Upper lobe of right lung (tissue), 1 donor: ENCODE results near the gene SEL1L2. TPM values are rescaled to one million over a fixed set of nuclear protein-coding genes. Genes with fewer than 3 reads are reported as not detected.

Experiments
- ATAC-seq: fragments of 200-7000 bp; cut with Tn5 transposase; one replicate; pipeline ENCODE4 v1.9.1; 2020; ENCODE audit warnings: mild to moderate bottlenecking, moderate library complexity
- DNase-seq: peaks from one replicate; pipeline ENCODE4 v3.0.0-alpha.2; 2020
- H3K27ac ChIP-seq: fragments of 200-600 bp; one replicate; pipeline ENCODE4 v1.8.0; 2022
- H3K27me3 ChIP-seq: fragments of 200-600 bp; one replicate; pipeline ENCODE4 v1.8.0; 2022; ENCODE audit warnings: mild to moderate bottlenecking
- H3K36me3 ChIP-seq: fragments of 200-600 bp; one replicate; pipeline ENCODE4 v1.8.0; 2022
- H3K4me1 ChIP-seq: fragments of 200-600 bp; one replicate; pipeline ENCODE4 v1.8.0; 2022
- H3K4me3 ChIP-seq: fragments of 200-600 bp; one replicate; pipeline ENCODE4 v1.8.0; 2022; ENCODE audit warnings: mild to moderate bottlenecking
- H3K9me3 ChIP-seq: fragments of 200-600 bp; one replicate; pipeline ENCODE4 v1.8.0; 2022
- intact Hi-C: fragments of 100-400 bp; cut with DNase I; formaldehyde crosslinking; loops from one replicate; pipeline ENCODE4 v1.11.0; 2022
- total RNA-seq: library from RNA; stranded (reverse); fragmentation: NEBNext Ultra II Directional; extraction: Animal tissue kit (Norgen Biotek cat#: 25700); gene quantifications from one replicate; pipeline ENCODE4 v1.2.1, GENCODE V29; 2021
- TF ChIP-seq, protein P1 (sequence below): fragments of 200-600 bp; IDR thresholded peaks from one replicate; pipeline ENCODE4 v1.8.0; 2022; ENCODE audit warnings: antibody characterized with exemption
- donor health status: DM: no; HTN: yes; CAD: no; lungs with severe emphysema.

Gene SEL1L2
- total RNA-seq, 1 donor from 2014 or later = not detected

DNA sequence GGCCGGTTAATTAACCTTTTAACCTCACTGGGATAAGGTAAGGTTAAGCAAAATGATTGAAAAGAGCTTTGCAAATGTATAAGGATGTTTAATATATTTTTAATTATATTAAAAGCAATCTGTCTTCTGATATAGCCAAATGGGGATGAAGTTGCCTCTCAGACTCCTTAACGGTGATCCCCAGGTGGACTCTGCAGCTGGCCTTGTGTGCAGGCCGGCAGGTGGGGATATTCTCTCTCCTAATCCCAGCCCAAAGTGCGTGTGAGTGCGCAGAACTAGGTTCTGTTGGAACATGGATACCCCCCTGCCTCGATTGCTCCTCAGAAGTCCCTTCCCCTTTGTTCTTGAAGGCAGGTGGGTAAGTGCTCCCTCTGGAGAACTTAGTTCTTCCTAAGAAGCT, 105.6 kb downstream of the SEL1L2 start:
- TF ChIP-seq, protein P1, sequence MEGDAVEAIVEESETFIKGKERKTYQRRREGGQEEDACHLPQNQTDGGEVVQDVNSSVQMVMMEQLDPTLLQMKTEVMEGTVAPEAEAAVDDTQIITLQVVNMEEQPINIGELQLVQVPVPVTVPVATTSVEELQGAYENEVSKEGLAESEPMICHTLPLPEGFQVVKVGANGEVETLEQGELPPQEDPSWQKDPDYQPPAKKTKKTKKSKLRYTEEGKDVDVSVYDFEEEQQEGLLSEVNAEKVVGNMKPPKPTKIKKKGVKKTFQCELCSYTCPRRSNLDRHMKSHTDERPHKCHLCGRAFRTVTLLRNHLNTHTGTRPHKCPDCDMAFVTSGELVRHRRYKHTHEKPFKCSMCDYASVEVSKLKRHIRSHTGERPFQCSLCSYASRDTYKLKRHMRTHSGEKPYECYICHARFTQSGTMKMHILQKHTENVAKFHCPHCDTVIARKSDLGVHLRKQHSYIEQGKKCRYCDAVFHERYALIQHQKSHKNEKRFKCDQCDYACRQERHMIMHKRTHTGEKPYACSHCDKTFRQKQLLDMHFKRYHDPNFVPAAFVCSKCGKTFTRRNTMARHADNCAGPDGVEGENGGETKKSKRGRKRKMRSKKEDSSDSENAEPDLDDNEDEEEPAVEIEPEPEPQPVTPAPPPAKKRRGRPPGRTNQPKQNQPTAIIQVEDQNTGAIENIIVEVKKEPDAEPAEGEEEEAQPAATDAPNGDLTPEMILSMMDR = no peak
- no peak for DNase-seq
- H3K9me3 ChIP-seq = no peaks in the 10 kb centered on the region
- no peak overlapping the region for H3K27ac ChIP-seq
- ATAC-seq = no peak
- H3K4me3 ChIP-seq = no peak overlapping the region
- no peaks in the 10 kb centered on the region for H3K36me3 ChIP-seq
- intact Hi-C loops = no loop called here
- no peaks in the 10 kb centered on the region for H3K4me1 ChIP-seq
- no peaks in the 10 kb centered on the region for H3K27me3 ChIP-seq

DNA sequence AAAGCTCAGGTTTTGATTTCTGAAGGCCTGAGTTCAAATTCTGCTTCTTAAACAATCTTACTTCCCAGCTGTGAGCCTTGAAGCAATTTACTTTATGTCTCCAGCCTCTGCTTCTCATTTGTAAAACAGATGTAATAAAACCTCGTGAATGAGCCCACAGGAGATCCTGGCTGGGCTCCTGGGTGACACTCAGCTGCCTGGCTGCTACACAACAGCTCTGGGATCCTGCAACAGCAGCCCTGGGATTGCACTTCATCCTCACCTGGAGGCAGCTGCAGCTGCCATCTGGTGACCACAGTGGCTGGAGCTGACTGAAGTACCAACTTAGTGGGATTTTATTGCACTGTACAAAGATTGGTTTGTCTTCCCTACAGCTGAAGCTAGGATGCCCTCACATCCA, 107.0 kb downstream of the SEL1L2 start:
- H3K36me3 ChIP-seq = no peaks in the 10 kb centered on the region
- TF ChIP-seq, protein P1 = no peak
- H3K4me3 ChIP-seq = no peak overlapping the region
- H3K27me3 ChIP-seq = no peaks in the 10 kb centered on the region
- no peak overlapping the region for H3K27ac ChIP-seq
- no peaks in the 10 kb centered on the region for H3K9me3 ChIP-seq
- DNase-seq (no peak), ATAC-seq (no peak)
- intact Hi-C loops = no loop called here
- no peaks in the 10 kb centered on the region for H3K4me1 ChIP-seq

DNA sequence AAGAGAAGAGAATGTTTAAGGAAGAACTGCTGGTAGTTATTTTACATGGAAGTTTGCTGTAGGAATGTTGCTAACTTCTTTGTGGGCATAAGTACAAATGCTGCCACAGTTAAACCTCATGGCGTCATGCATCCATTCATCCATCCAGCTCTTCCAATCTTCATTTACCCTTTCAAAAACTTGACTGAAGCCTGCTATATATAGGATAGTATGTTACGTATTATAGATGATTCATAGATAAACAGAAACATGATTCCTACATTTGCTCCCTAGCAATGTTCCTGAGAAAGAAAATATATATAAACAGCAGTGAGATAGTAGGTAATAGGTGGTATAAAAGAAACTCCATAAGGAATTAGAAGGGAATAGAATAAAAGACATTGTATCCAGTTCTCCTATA, 111.8 kb downstream of the SEL1L2 start:
- TF ChIP-seq, protein P1 = no peak
- ATAC-seq = no peak

DNA sequence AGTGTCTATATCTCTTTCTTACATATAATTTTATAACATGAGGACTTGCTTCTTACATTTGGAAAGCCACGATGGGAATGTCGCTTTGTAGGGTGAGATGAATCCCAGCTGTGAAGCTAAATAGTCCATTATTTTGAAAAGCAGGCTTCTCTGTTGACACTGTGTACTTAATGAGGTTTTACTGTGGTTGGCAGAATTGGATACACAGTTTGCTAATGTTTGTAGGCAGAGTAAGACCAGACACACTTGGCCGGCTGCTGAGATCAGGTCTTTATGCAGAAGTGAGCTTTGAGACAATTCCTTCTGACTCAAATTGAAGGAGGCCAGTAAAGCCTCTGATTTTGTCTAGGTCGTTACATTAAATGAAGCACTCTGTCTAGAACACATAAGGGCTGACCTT, 112.6 kb downstream of the SEL1L2 start:
- DNase-seq = no peak
- intact Hi-C loops = no loop called here
- Histone ChIP-seq H3K27ac (no peak overlapping the region), H3K9me3 (no peaks in the 10 kb centered on the region), H3K36me3 (no peaks in the 10 kb centered on the region), H3K4me1 (no peaks in the 10 kb centered on the region), H3K4me3 (no peak overlapping the region), H3K27me3 (no peaks in the 10 kb centered on the region)
- no peak for ATAC-seq
- TF ChIP-seq, protein P1 = no peak

More for the DNA sequence above, 111.8 kb downstream of the SEL1L2 start:
- no peaks in the 10 kb centered on the region for H3K36me3 ChIP-seq
- H3K4me3 ChIP-seq = no peak overlapping the region
- intact Hi-C loops = no loop called here
- no peaks in the 10 kb centered on the region for H3K4me1 ChIP-seq
- H3K27ac ChIP-seq = no peak overlapping the region
- DNase-seq = no peak
- H3K9me3 ChIP-seq = no peaks in the 10 kb centered on the region
- H3K27me3 ChIP-seq = no peaks in the 10 kb centered on the region

DNA sequence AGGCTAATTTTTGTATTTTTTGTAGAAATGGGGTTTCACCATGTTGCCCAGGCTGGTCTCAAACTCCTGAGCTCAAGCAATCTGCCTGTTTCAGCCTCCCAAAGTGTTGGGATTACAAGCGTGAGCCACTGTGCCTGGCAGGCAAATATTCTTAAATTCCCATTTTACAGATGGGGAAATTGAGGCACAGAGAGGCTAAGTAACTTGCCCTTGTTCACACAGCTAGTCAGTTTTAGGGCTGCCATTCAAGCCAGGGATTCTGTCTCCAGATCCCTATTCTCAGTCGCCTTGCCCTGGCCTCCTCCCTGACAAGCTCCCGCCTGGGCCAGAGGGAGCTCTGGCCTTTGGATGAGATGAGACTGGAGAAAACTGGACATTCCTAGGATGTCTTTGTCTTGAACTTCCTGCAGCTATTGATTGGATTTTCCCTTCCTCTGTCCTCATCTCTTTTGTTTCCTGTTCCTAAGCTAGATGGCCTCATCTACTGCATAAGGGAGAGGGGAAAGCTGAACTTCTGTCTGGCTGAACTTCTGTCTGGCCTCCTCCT, 115.1 kb downstream of the SEL1L2 start:
- intact Hi-C loops = no loop called here
- H3K27me3 ChIP-seq = no peaks in the 10 kb centered on the region
- no peak overlapping the region for H3K27ac ChIP-seq
- no peaks in the 10 kb centered on the region for H3K9me3 ChIP-seq
- H3K4me1 ChIP-seq = no peaks in the 10 kb centered on the region
- TF ChIP-seq, protein P1 = no peak
- no peak for DNase-seq
- no peak for ATAC-seq
- no peak overlapping the region for H3K4me3 ChIP-seq
- H3K36me3 ChIP-seq = no peaks in the 10 kb centered on the region
